Astrocyte (in vitro differentiated cells and primary cell): ENCODE measurements around the gene P2RY12. TPM values are rescaled to one million over a fixed set of nuclear protein-coding genes. Genes with fewer than 3 reads are reported as not detected.

ENCODE experiments used
- DNase-seq: peaks from one replicate; pipeline ENCODE4 v3.0.0-alpha.2; 2010; ENCODE audit warnings: low read depth
- FAIRE-seq: peaks from 2 replicates; lab custom pipeline; 2011; peaks lifted over from hg19 to GRCh38; lab: Jason Lieb, UNC
- H2AFZ ChIP-seq: 2 replicates; pipeline ENCODE4 v1.6.0; 2012; ENCODE audit warnings: low read depth, low read length, inconsistent platforms
- H3K27ac ChIP-seq: 2 replicates; pipeline ENCODE4 v1.5.1; 2011; ENCODE audit warnings: low read depth, low read length, inconsistent platforms
- H3K27me3 ChIP-seq: 2 replicates; pipeline ENCODE4 v1.6.0; 2011; ENCODE audit warnings: low read length, inconsistent platforms; ENCODE audit not compliant: insufficient read depth
- H3K36me3 ChIP-seq: 2 replicates; pipeline ENCODE4 v1.5.1; 2011; ENCODE audit warnings: low read length, inconsistent platforms; ENCODE audit not compliant: insufficient read depth
- H3K4me1 ChIP-seq: 2 replicates; pipeline ENCODE4 v1.5.1; 2011; ENCODE audit warnings: low read length, inconsistent platforms; ENCODE audit not compliant: insufficient read depth
- H3K4me2 ChIP-seq: 2 replicates; pipeline ENCODE4 v1.6.0; 2012; ENCODE audit warnings: low read length, inconsistent platforms
- H3K4me3 ChIP-seq: 2 replicates; pipeline ENCODE4 v1.5.1; 2011; ENCODE audit warnings: low read depth, mild to moderate bottlenecking, low read length, inconsistent platforms; ENCODE audit not compliant: insufficient read depth
- H3K79me2 ChIP-seq: 2 replicates; pipeline ENCODE4 v1.6.0; 2012; ENCODE audit warnings: mild to moderate bottlenecking, low read length, inconsistent platforms; ENCODE audit not compliant: insufficient read depth
- H3K9ac ChIP-seq: 2 replicates; pipeline ENCODE4 v1.6.0; 2012; ENCODE audit warnings: mild to moderate bottlenecking, low read length, inconsistent platforms
- H3K9me3 ChIP-seq: 2 replicates; pipeline ENCODE4 v1.5.1; 2012; ENCODE audit warnings: low read depth, mild to moderate bottlenecking, low read length, inconsistent platforms; ENCODE audit not compliant: insufficient read depth
- H4K20me1 ChIP-seq: 2 replicates; pipeline ENCODE4 v1.6.0; 2012; ENCODE audit warnings: low read length, inconsistent platforms; ENCODE audit not compliant: insufficient read depth
- H3K27ac Mint-ChIP-seq: one replicate; pipeline ENCODE4 v1.8.0; 2021; ENCODE audit warnings: mild to moderate bottlenecking, mixed read lengths; ENCODE audit not compliant: unreplicated experiment
- H3K27me3 Mint-ChIP-seq: one replicate; pipeline ENCODE4 v1.8.0; 2021; ENCODE audit warnings: low read depth, mixed read lengths; ENCODE audit not compliant: unreplicated experiment
- H3K36me3 Mint-ChIP-seq: one replicate; pipeline ENCODE4 v1.8.0; 2021; ENCODE audit warnings: low read depth, mixed read lengths; ENCODE audit not compliant: unreplicated experiment
- H3K4me1 Mint-ChIP-seq: one replicate; pipeline ENCODE4 v1.8.0; 2021; ENCODE audit warnings: low read depth, mixed read lengths; ENCODE audit not compliant: unreplicated experiment
- H3K4me3 Mint-ChIP-seq: one replicate; pipeline ENCODE4 v1.8.0; 2021; ENCODE audit warnings: mild to moderate bottlenecking, moderate library complexity, mixed read lengths; ENCODE audit not compliant: unreplicated experiment
- H3K9me3 Mint-ChIP-seq: one replicate; pipeline ENCODE4 v1.8.0; 2021; ENCODE audit warnings: mild to moderate bottlenecking, mixed read lengths; ENCODE audit not compliant: unreplicated experiment
- EZH2 ChIP-seq: IDR thresholded peaks from 2 replicates; pipeline ENCODE4 v1.6.1; 2012; ENCODE audit warnings: mild to moderate bottlenecking, low read length, inconsistent platforms; ENCODE audit not compliant: insufficient read depth
- total RNA-seq: library from RNA; stranded (reverse); gene quantifications from 2 replicates; pipeline ENCODE4 v1.2.1, GENCODE V29; 2021
- TF ChIP-seq, protein P1 (sequence below): IDR thresholded peaks from 2 replicates; pipeline ENCODE4 v1.5.1; 2011; ENCODE audit warnings: low read depth, mild to moderate bottlenecking, inconsistent platforms, low read length, moderate library complexity; ENCODE audit not compliant: insufficient read depth

The P2RY12 gene
- total RNA-seq, 1 donor from 2014 or later: not detected

- Histone ChIP-seq H3K27ac (no peak overlapping the region), H3K79me2 (no peaks in the 10 kb centered on the region), H3K4me1 (no peaks in the 10 kb centered on the region), H2AFZ (no peak overlapping the region), H3K9ac (no peak overlapping the region), H3K4me2 (no peak overlapping the region), H3K36me3 (no peaks in the 10 kb centered on the region), H3K4me3 (no peak overlapping the region), H4K20me1 (no peaks in the 10 kb centered on the region), H3K27me3 (no peaks in the 10 kb centered on the region), H3K9me3 (no peaks in the 10 kb centered on the region)
- no peak overlapping the region for H3K4me3 Mint-ChIP-seq
- no peak overlapping the region for H3K27ac Mint-ChIP-seq
- DNase-seq: no peak
- no peaks in the 10 kb centered on the region for H3K27me3 Mint-ChIP-seq
- no peak for FAIRE-seq
- no peaks in the 10 kb centered on the region for H3K36me3 Mint-ChIP-seq
- peaks cover 7% of the 10 kb centered on the region for H3K4me1 Mint-ChIP-seq
- TF ChIP-seq, protein P1, sequence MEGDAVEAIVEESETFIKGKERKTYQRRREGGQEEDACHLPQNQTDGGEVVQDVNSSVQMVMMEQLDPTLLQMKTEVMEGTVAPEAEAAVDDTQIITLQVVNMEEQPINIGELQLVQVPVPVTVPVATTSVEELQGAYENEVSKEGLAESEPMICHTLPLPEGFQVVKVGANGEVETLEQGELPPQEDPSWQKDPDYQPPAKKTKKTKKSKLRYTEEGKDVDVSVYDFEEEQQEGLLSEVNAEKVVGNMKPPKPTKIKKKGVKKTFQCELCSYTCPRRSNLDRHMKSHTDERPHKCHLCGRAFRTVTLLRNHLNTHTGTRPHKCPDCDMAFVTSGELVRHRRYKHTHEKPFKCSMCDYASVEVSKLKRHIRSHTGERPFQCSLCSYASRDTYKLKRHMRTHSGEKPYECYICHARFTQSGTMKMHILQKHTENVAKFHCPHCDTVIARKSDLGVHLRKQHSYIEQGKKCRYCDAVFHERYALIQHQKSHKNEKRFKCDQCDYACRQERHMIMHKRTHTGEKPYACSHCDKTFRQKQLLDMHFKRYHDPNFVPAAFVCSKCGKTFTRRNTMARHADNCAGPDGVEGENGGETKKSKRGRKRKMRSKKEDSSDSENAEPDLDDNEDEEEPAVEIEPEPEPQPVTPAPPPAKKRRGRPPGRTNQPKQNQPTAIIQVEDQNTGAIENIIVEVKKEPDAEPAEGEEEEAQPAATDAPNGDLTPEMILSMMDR: no peak
- TF ChIP-seq EZH2: no peak
- H3K9me3 Mint-ChIP-seq: no peaks in the 10 kb centered on the region
These were observed 17.6 kb downstream of the P2RY12 start for GRCh38 chr3:151366993-151367392.

GRCh38 chr3:151362751-151363174 lies 21.8 kb downstream of the P2RY12 start:
- Histone ChIP-seq H3K27ac (no peak overlapping the region), H3K79me2 (no peaks in the 10 kb centered on the region), H2AFZ (no peak overlapping the region), H3K9ac (no peak overlapping the region), H3K9me3 (no peaks in the 10 kb centered on the region), H3K4me1 (no peaks in the 10 kb centered on the region), H4K20me1 (no peaks in the 10 kb centered on the region), H3K36me3 (no peaks in the 10 kb centered on the region), H3K4me3 (no peak overlapping the region), H3K27me3 (no peaks in the 10 kb centered on the region), H3K4me2 (no peak overlapping the region)
- Mint-ChIP-seq H3K27ac (no peak overlapping the region), H3K36me3 (no peaks in the 10 kb centered on the region), H3K9me3 (no peaks in the 10 kb centered on the region), H3K27me3 (no peaks in the 10 kb centered on the region), H3K4me3 (no peak overlapping the region), H3K4me1 (peaks cover 6% of the 10 kb centered on the region)
- no peak for FAIRE-seq
- DNase-seq: no peak
- TF ChIP-seq, protein P1: no peak
- TF ChIP-seq EZH2: no peak

GRCh38 chr3:151357463-151357850 lies 27.1 kb downstream of the P2RY12 start:
- no peak overlapping the region for H3K27ac Mint-ChIP-seq
- DNase-seq (peak; percentile 12), FAIRE-seq (no peak)
- Histone ChIP-seq H3K4me2 (peak overlapping the region; percentile 17), H3K9me3 (no peaks in the 10 kb centered on the region), H3K4me3 (no peak overlapping the region), H3K27me3 (no peaks in the 10 kb centered on the region), H3K27ac (no peak overlapping the region), H3K36me3 (no peaks in the 10 kb centered on the region), H3K9ac (no peak overlapping the region), H3K79me2 (no peaks in the 10 kb centered on the region), H2AFZ (no peak overlapping the region), H3K4me1 (no peaks in the 10 kb centered on the region), H4K20me1 (no peaks in the 10 kb centered on the region)
- TF ChIP-seq EZH2: no peak
- TF ChIP-seq, protein P1: no peak
- H3K4me3 Mint-ChIP-seq: no peak overlapping the region
- H3K9me3 Mint-ChIP-seq: no peaks in the 10 kb centered on the region
- H3K27me3 Mint-ChIP-seq: no peaks in the 10 kb centered on the region
- H3K36me3 Mint-ChIP-seq: no peaks in the 10 kb centered on the region
- peaks cover 8% of the 10 kb centered on the region for H3K4me1 Mint-ChIP-seq
